DMS 273 (cell line): Measurements from ENCODE around the gene EFCC1.

Source experiments
- DNase-seq: peaks from one replicate; lab custom pipeline; 2025; ENCODE audit not compliant: unreplicated experiment; lab: John Stamatoyannopoulos, UW

The EFCC1 gene

DNA sequence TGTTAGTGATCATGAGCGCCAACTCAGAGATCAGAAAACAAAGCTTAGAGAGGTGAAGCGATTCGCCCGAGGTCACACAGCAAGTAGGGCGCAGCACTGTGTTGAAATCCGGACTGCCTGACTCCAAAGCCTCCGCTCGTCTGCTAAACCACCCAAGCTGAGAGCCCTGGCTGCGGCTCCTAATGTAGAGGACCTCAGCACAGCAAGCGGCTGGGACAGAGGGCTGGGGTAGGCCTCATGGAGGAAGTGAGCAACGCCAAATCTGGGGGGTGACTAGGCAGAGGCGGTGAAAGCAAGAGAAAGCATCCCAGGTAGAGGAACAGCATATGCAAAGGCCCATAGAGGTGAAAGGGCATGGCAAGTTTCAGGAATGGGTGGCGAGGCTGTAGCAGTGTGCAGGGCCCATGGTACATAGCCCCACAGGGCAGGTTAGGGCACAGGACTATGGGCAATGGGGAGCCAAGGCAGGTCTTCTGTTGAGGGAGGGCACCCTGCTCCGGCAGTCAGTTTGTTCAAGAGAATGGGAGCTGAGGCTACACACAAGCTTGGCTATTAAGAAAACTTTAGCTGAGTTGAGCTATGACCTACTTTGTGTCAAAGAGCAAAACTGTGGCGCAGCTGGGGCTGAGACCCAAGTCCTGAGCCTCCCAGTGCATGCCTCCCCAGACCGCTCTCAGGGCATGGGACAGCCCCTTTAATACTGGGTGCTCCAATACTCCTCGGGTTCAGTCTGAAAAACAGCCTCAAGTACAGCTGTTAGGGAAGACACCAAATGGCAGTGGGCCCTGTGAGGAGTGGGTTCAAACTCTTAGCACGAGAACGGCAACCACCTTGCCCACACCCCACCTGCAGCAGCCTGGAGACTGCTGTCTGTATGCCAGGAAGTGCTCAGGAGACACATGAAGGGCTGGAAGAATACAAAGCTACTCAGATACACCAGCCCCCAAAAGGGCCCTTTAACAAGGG is 6.2 kb upstream of the EFCC1 start:
- no peak for DNase-seq

DNA sequence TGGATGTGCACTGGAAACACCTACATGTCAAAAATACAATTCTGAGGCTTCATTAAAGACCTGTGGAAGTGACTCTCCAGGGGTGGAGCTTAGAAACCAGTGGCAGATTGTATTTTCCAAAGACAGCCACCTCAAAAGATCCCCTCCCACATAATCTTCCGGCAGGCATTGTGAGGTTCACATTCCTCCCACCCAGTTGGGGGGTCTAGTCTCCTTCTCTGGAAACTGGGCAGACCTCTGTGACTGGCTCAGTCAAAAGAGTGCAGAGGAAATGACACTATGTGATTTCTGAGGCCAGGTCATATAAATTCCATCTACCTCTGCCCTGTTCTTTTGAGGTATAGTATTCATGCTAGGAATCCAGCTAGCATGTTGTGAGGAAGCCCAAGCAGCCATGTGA is 5.4 kb upstream of the EFCC1 start:
- DNase-seq: no peak

DNA sequence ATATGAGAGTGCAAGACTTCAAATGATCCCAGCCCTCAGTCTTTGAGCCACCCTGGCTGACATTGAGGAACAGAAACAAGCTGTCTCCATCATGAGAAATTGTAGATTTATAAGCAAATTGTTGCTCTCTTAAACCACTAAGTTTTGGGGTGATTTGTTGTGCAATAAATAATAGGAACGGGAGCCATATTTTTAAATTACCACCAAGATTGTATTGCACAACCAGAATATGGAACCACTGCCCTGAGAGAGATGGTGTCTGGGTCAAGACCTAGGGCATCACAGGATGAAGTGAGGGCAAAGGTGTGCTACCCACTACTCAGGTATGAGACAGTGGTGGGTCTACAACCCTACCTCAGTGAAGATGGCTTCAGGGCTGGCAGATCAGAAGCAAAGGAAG is 4.9 kb upstream of the EFCC1 start:
- DNase-seq: no peak

DNA sequence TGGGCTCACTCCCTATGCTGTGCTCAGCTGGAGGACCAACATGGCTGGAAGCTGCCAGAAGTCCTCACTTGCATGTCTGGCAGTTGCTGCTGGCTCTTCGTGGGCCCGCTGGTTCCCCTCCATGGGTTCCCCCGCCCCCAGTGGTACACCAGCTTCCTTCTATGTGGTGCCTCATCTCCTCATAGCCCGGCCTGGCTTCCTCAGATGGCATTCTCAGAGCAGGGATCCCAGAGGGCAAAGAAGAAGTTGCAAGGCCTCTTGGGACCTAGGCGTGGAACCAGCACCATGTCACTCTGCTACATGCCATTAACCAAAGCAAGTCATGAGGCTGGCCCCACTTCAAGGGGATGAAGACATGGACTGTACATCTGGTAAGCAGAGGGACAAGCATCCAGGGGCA is 4.4 kb upstream of the EFCC1 start:
- no peak for DNase-seq

DNA sequence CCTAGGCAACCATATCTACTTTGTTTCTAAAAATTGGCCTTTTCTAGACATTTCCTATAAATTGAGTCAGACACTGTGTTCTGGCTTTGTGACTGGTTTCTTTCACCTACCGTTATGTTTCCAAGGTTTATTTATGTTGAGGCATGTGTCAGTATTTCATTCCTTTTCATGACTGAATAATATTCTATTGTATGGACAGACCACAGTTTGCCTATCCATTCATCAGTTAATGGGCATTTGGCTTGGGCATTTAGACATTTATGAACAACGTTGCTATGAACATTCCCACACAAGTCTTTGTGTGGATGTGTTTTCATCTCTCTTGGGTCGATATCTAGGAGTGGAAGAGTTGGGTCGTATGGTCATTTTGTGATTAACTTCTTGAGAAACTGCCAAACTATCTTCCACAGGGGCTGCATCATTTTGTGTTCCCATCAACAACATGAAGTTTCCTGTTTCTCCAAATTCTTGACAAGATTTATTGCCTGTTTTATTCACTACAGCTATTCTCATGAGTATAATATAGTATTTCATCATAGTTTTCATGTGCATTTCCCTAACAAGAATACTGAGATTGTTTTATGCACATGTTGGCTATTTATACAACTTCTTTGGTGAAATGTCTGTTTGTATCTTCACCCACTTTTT is 3.5 kb upstream of the EFCC1 start:
- no peak for DNase-seq

DNA sequence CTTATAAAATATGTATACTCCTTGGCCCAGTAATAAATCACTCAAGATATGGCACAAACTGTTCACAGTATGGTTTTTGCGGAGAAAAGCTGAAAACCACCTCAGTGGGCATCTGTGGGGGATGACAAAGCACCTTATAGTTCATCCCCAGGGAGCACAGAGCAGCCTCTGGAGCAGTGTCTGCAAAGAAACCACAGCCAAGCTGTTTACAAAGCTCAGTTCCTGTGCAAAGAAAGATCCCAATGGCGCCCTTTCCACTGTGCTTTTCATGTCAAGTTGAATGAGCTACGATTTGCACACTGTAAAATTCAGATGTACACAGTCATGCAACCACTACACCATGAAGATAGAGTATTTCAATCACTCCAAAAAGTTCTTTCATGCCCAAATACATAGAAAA is 2.5 kb upstream of the EFCC1 start:
- no peak for DNase-seq

GRCh38 chr3:128999102-128999501 is 2.0 kb upstream of the EFCC1 start:
- DNase-seq: no peak

GRCh38 chr3:129000742-129001100 is 383 bp upstream of the EFCC1 start:
- DNase-seq: no peak

- DNase-seq: peak; percentile 88
These were observed 885 bp downstream of the EFCC1 start for GRCh38 chr3:129001806-129002572.

DNA sequence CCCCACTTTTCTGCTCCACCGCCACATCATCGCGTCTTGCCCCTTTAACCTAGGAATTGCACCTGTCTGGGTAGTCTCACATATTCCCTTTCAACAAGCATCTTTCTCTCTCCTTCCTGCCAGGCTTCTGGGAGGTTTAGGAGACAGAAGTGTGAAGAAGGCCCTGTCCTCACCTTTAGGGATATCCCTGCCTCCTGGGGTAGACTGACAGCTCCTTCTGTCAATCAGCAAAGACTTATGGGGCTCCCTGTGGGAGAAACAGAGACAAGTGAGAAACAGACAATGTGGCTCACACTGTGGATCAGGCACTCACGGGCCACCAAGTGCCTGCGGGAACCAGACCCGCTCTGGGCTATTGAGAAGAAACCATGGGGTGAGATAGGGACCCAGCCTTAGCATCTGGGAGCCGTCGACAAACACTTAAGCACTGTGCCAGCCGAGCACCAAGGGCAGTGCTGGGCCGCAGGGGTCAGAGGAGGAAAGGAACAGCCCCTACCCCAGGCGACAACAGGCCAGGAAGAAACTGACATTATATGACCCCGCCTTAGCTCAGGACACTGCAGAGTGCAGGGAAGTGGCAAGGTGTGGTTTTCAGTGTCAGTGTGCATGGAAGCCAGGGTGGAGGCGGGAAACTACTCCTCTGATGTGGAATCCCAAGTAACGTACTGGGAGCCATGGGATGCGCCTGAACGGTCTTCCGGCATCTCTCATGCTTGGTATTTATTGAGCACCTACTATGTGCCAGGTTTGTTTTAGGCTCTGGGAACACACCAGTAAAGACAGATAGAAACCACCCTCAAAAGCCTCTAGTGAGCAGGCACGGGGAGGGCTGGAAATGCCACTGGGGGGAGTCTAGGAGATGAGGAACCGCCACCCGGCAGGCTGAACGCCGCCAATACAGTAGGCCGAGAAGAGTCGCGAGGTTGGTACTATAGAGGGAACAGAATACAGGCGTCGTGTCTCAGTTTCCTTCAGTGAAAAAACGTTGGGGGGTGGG is 1.8 kb downstream of the EFCC1 start:
- peak; percentile 63 for DNase-seq

GRCh38 chr3:129003578-129004112 is 2.5 kb downstream of the EFCC1 start:
- peak; percentile 88 for DNase-seq

GRCh38 chr3:129004639-129005295 is 3.7 kb downstream of the EFCC1 start:
- no peak for DNase-seq

- DNase-seq: peak; percentile 36
These were observed 4.6 kb downstream of the EFCC1 start for GRCh38 chr3:129005526-129006303.

- DNase-seq: no peak
These were observed 5.8 kb downstream of the EFCC1 start for GRCh38 chr3:129006864-129007263.

- no peak for DNase-seq
These were observed 6.7 kb downstream of the EFCC1 start for GRCh38 chr3:129007792-129008191.

- DNase-seq: no peak
These were observed 8.2 kb downstream of the EFCC1 start for GRCh38 chr3:129009266-129009665.

- no peak for DNase-seq
These were observed 9.3 kb downstream of the EFCC1 start for GRCh38 chr3:129010310-129010956.

- DNase-seq: peak; percentile 48
These were observed 12.4 kb downstream of the EFCC1 start for GRCh38 chr3:129013491-129013891.
